HCT116 (cell line): ENCODE data around the gene PEG3. TPM values are rescaled to one million over a fixed set of nuclear protein-coding genes. Genes with fewer than 3 reads are reported as not detected.

Source experiments
- ATAC-seq: fragments of 200-7000 bp; cut with Tn5 transposase; 2 replicates; pipeline ENCODE4 v1.9.1; 2020; ENCODE audit warnings: mild to moderate bottlenecking, moderate library complexity
- BruUV-seq: library from RNA; stranded (reverse); fragments of 400-500 nt; replicated peaks from 2 replicates; lab custom pipeline; 2021; lab: Mats Ljungman, UMichigan
- CTCF ChIA-PET: fragments of 300-600 bp; sonication (Branson Sonifier 250); formaldehyde crosslinking; loops from one replicate; lab custom pipeline; 2021; ENCODE audit warnings: antibody characterized with exemption; lab: Charles Lee
- POLR2A ChIA-PET: fragments of 300-600, 350-600 bp; sonication (Branson Sonifier 250); formaldehyde crosslinking; loops from one replicate; lab custom pipeline; 2021; ENCODE audit warnings: antibody characterized with exemption; lab: Charles Lee
- RAD21 ChIA-PET, 2 experiments: fragments of 300-600 bp; sonication (Branson Sonifier 250); formaldehyde crosslinking; loops; one replicate each; lab custom pipeline; 2023; ENCODE audit warnings: low total read pairs in 2 of 2; ENCODE audit not compliant: uncharacterized antibody in 2 of 2, unreplicated experiment in 2 of 2, low non-redundant PET in 1 of 2; lab: Charles Lee
- DNase-seq: peaks from one replicate; pipeline ENCODE4 v3.0.0-alpha.2; 2010; ENCODE audit warnings: low read depth, low spot score
- H2AFZ ChIP-seq: fragments of 200-600 bp; shearing (Covaris generic), sonication (generic); 2 replicates; pipeline ENCODE4 v1.6.1; 2017; ENCODE audit warnings: low read depth, mixed run types, mixed read lengths, antibody characterized with exemption, low read length; ENCODE audit not compliant: poor library complexity, severe bottlenecking
- H3K27ac ChIP-seq: 2 replicates; pipeline ENCODE4 v1.5.1; 2012; ENCODE audit warnings: low read depth, low read length
- H3K27me3 ChIP-seq: fragments of 200-600 bp; sonication (generic); 2 replicates; pipeline ENCODE4 v1.6.1; 2016; ENCODE audit warnings: mixed run types, low read length, mixed read lengths; ENCODE audit not compliant: insufficient read depth
- H3K36me3 ChIP-seq, 2 experiments: fragments of 200-500 bp in 1 of 2; fragments of 200-600 bp in 1 of 2; sonication (Bioruptor generic) in 1 of 2; sonication (generic) in 1 of 2; 2 replicates each; pipeline versions ENCODE4 v1.5.1 to v1.6.1; 2014 to 2016; ENCODE audit warnings: low read length in 2 of 2, inconsistent platforms in 1 of 2, mixed read lengths in 1 of 2, mixed run types in 1 of 2; ENCODE audit not compliant: insufficient read depth in 2 of 2, control insufficient read depth in 1 of 2
- H3K4me1 ChIP-seq, 2 experiments: fragments of 200-600 bp in 1 of 2; sonication (generic) in 1 of 2; 2 replicates each; pipeline versions ENCODE4 v1.5.1 to v1.6.1; 2012 to 2017; ENCODE audit warnings: low read length in 2 of 2, inconsistent platforms in 1 of 2, mild to moderate bottlenecking in 1 of 2, mixed read lengths in 1 of 2, mixed run types in 1 of 2, moderate library complexity in 1 of 2; ENCODE audit not compliant: insufficient read depth in 2 of 2, control insufficient read depth in 1 of 2
- H3K4me2 ChIP-seq: fragments of 200-600 bp; sonication (generic); 2 replicates; pipeline ENCODE4 v1.6.1; 2017; ENCODE audit warnings: mixed run types, low read length, mixed read lengths
- H3K4me3 ChIP-seq, 2 experiments: fragments of 200-600 bp in 1 of 2; sonication (generic) in 1 of 2; replicated peaks in 1 of 2; 2 replicates each; pipeline ENCODE4 v1.5.1; 2011 to 2016; ENCODE audit warnings: low read length in 2 of 2, control low read depth in 1 of 2, low read depth in 1 of 2, mild to moderate bottlenecking in 1 of 2, mixed read lengths in 1 of 2, mixed run types in 1 of 2
- H3K79me2 ChIP-seq: fragments of 200-600 bp; sonication (generic); 2 replicates; pipeline ENCODE4 v1.6.1; 2017; ENCODE audit warnings: mild to moderate bottlenecking, mixed run types, low read length, moderate library complexity, mixed read lengths; ENCODE audit not compliant: insufficient read depth
- H3K9ac ChIP-seq: fragments of 200-600 bp; sonication (generic); 2 replicates; pipeline ENCODE4 v1.6.1; 2016; ENCODE audit warnings: low read length, mixed read lengths
- H3K9me2 ChIP-seq: fragments of 200-600 bp; sonication (generic), shearing (Covaris generic); 2 replicates; pipeline ENCODE4 v1.6.1; 2017; ENCODE audit warnings: mixed run types, mild to moderate bottlenecking, moderate library complexity; ENCODE audit not compliant: insufficient read depth
- H3K9me3 ChIP-seq, 2 experiments: fragments of 200-500 bp in 1 of 2; fragments of 200-600 bp in 1 of 2; sonication (Bioruptor generic) in 1 of 2; sonication (generic) in 1 of 2; 2 replicates each; pipeline ENCODE4 v1.6.1; 2014 to 2017; ENCODE audit warnings: low read length in 2 of 2, mixed read lengths in 2 of 2, inconsistent platforms in 1 of 2, low read depth in 1 of 2, mild to moderate bottlenecking in 1 of 2, mixed run types in 1 of 2, moderate library complexity in 1 of 2; ENCODE audit not compliant: control insufficient read depth in 1 of 2, insufficient read depth in 1 of 2
- H4K20me1 ChIP-seq: fragments of 200-600 bp; sonication (generic), shearing (Covaris generic); 2 replicates; pipeline ENCODE4 v1.6.1; 2017; ENCODE audit warnings: mixed run types, mild to moderate bottlenecking, moderate library complexity; ENCODE audit not compliant: insufficient read depth
- CBX3 ChIP-seq: IDR thresholded peaks from 2 replicates; pipeline ENCODE4 v1.6.1; 2012; ENCODE audit warnings: low read depth
- CEBPB ChIP-seq: IDR thresholded peaks from 2 replicates; pipeline ENCODE4 v1.6.1; 2012; ENCODE audit warnings: low read depth
- EGR1 ChIP-seq: IDR thresholded peaks from 2 replicates; pipeline ENCODE4 v1.6.1; 2012; ENCODE audit warnings: low read depth
- JUND ChIP-seq: IDR thresholded peaks from 2 replicates; pipeline ENCODE4 v1.6.1; 2012
- MAX ChIP-seq: IDR thresholded peaks from 2 replicates; pipeline ENCODE4 v1.6.1; 2012
- POLR2AphosphoS5 ChIP-seq: IDR thresholded peaks from 2 replicates; pipeline ENCODE4 v1.6.1; 2011; ENCODE audit warnings: mild to moderate bottlenecking, low read depth, low read length, moderate library complexity
- RAD21 ChIP-seq: IDR thresholded peaks from 2 replicates; pipeline ENCODE4 v1.6.1; 2012; ENCODE audit warnings: low read depth, mild to moderate bottlenecking
- REST ChIP-seq: IDR thresholded peaks from 2 replicates; pipeline ENCODE4 v1.6.1; 2012; ENCODE audit warnings: low read depth
- ZFX ChIP-seq: fragments of 450-650 bp; IDR thresholded peaks from 2 replicates; pipeline ENCODE4 v1.6.1; 2017
- intact Hi-C: fragments of 100-400 bp; cut with micrococcal nuclease; formaldehyde crosslinking; loops from 2 replicates; pipeline ENCODE4 v1.10.0; 2022
- total RNA-seq: library from RNA; stranded (reverse); gene quantifications from one replicate; pipeline ENCODE4 v1.2.1, GENCODE V29; 2021; ENCODE audit not compliant: unreplicated experiment

Gene PEG3
- total RNA-seq, 1 experiment from 2014 or later = 0.34 TPM

- Histone ChIP-seq H3K27me3 (no peaks in the 10 kb centered on the region), H3K4me1 (no peaks in the 10 kb centered on the region), H3K9me2 (no peaks in the 10 kb centered on the region), H3K36me3 (no peaks in the 10 kb centered on the region), H3K4me2 (no peak overlapping the region), H2AFZ (no peak overlapping the region), H3K79me2 (no peaks in the 10 kb centered on the region), H3K27ac (no peak overlapping the region), H3K9ac (no peak overlapping the region), H3K4me3 (no peak overlapping the region), H4K20me1 (no peaks in the 10 kb centered on the region), H3K9me3 (peaks cover 5 to 30% of the 10 kb centered on the region in 2 experiments; a peak in 2 of 4 replicates)
- ChIA-PET POLR2A (no interaction called here), CTCF (no interaction called here), RAD21 (no interaction called here)
- no TSS peak for BruUV-seq
- TF ChIP-seq RAD21 = no peak
- TF ChIP-seq REST = no peak
- TF ChIP-seq CEBPB = no peak
- TF ChIP-seq ZFX = no peak
- no peak for TF ChIP-seq MAX
- no peak for TF ChIP-seq JUND
- no peak for TF ChIP-seq POLR2AphosphoS5
- TF ChIP-seq CBX3 = no peak
- TF ChIP-seq EGR1 = no peak
- no peak for DNase-seq
- intact Hi-C loops = no loop called here
- ATAC-seq = no peak
These were observed 4.5 kb downstream of the PEG3 start for GRCh38 chr19:56836059-56836458.
